GM12878 (cell line): ENCODE data around the gene ALOX12B. TPM values are rescaled to one million over a fixed set of nuclear protein-coding genes. Genes with fewer than 3 reads are reported as not detected.
A peak's percentile ranks its signal among the peaks of the same experiment; 100 is the strongest.

Source experiments
- ATF7 ChIP-seq: fragments of 450-650 bp; IDR thresholded peaks from 2 replicates; pipeline ENCODE4 v1.6.1; 2016; ENCODE audit warnings: low read depth, mild to moderate bottlenecking
- BMI1 ChIP-seq: fragments of 450-650 bp; IDR thresholded peaks from 2 replicates; pipeline ENCODE4 v1.6.1; 2016; ENCODE audit warnings: mild to moderate bottlenecking, moderate library complexity, borderline replicate concordance
- CHD4 ChIP-seq: fragments of 200-600 bp; sonication (generic); IDR thresholded peaks from 2 replicates; pipeline ENCODE4 v1.6.1; 2016; ENCODE audit warnings: mild to moderate bottlenecking
- CREB1 ChIP-seq: IDR thresholded peaks from 2 replicates; pipeline ENCODE4 v1.6.1; 2012; ENCODE audit warnings: low read depth, mild to moderate bottlenecking, inconsistent platforms
- HCFC1 ChIP-seq: fragments of 150-350 bp; IDR thresholded peaks from 2 replicates; pipeline ENCODE4 v1.6.1; 2014; ENCODE audit warnings: low read length
- IKZF1 ChIP-seq: fragments of 450-650 bp; conservative IDR thresholded peaks from 2 replicates; pipeline ENCODE4 v1.6.1; 2017; ENCODE audit warnings: antibody characterized with exemption, mild to moderate bottlenecking
- KDM1A ChIP-seq: fragments of 200-600 bp; sonication (generic); IDR thresholded peaks from 2 replicates; pipeline ENCODE4 v1.6.1; 2016; ENCODE audit warnings: borderline replicate concordance
- MYC ChIP-seq: IDR thresholded peaks from 2 replicates; pipeline ENCODE4 v1.6.1; 2011; ENCODE audit warnings: mild to moderate bottlenecking, low read length, moderate library complexity, inconsistent platforms; ENCODE audit not compliant: insufficient read depth, insufficient replicate concordance, insufficient read length, severe bottlenecking
- NFIC ChIP-seq: IDR thresholded peaks from 2 replicates; pipeline ENCODE4 v1.6.1; 2012; ENCODE audit warnings: low read depth, mild to moderate bottlenecking, inconsistent platforms, low read length, moderate library complexity
- PAX5 ChIP-seq: IDR thresholded peaks from 2 replicates; pipeline ENCODE4 v1.6.1; 2011; ENCODE audit warnings: low read depth, low read length, borderline replicate concordance
- RELA ChIP-seq: fragments of 450-650 bp; IDR thresholded peaks from 2 replicates; pipeline ENCODE4 v1.8.0; 2014; ENCODE audit warnings: borderline replicate concordance; ENCODE audit not compliant: partially characterized antibody
- SREBF2 ChIP-seq: IDR thresholded peaks from 2 replicates; pipeline ENCODE4 v1.6.1; 2012; ENCODE audit warnings: mild to moderate bottlenecking, low read length
- TARDBP ChIP-seq: IDR thresholded peaks from 2 replicates; pipeline ENCODE4 v1.6.1; 2016; ENCODE audit warnings: borderline replicate concordance
- TCF7 ChIP-seq: IDR thresholded peaks from 2 replicates; pipeline ENCODE4 v1.6.1; 2014; ENCODE audit warnings: antibody characterized with exemption, borderline replicate concordance
- polyA plus RNA-seq, 11 experiments: library from polyadenylated mRNA; depleted of rRNA in 4 of 11; unstranded in 6 of 11; stranded (reverse) in 5 of 11; fragments of >200 nt; fragmentation: Nextera tagmentation in 4 of 11; fragmentation: Illumina TruSeq in 1 of 11; extraction: Ambion mirVana in 4 of 11; extraction: Trizol in 1 of 11; gene quantifications; 1 replicate in 1 of 11; 2 replicates in 10 of 11; pipeline versions ENCODE4 v1.2.1 to v1.2.3, GENCODE V29; 2011 to 2016; ENCODE audit warnings: inconsistent platforms in 2 of 11, missing spikeins in 2 of 11, low read depth in 1 of 11
- total RNA-seq, 4 experiments: library from RNA; depleted of rRNA in 3 of 4; stranded (reverse); fragments of >200 nt in 3 of 4; fragmentation: Illumina TruSeq in 1 of 4; extraction: Trizol in 1 of 4; gene quantifications; 2 replicates each; pipeline versions ENCODE4 v1.2.1 to v1.2.3, GENCODE V29; 2013 to 2021
- TF ChIP-seq, protein P1 (sequence below): IDR thresholded peaks from 2 replicates; pipeline ENCODE4 v1.6.1; 2011; ENCODE audit warnings: borderline replicate concordance, low read depth, mild to moderate bottlenecking, moderate library complexity, mixed read lengths, low read length; ENCODE audit not compliant: insufficient read depth; ENCODE audit errors: extremely low read length
- TF ChIP-seq, protein P2 (sequence below): IDR thresholded peaks from 2 replicates; pipeline ENCODE4 v1.6.1; 2011; ENCODE audit warnings: borderline replicate concordance, low read depth, mild to moderate bottlenecking, moderate library complexity, low read length; ENCODE audit not compliant: insufficient read depth, poor library complexity, severe bottlenecking
- TF ChIP-seq, protein P3 (sequence below): fragments of 450-650 bp; IDR thresholded peaks from 2 replicates; pipeline ENCODE4 v1.6.1; 2016; ENCODE audit warnings: mild to moderate bottlenecking, moderate library complexity, borderline replicate concordance
- TF ChIP-seq, protein P4 (sequence below): fragments of 450-650 bp; IDR thresholded peaks from 2 replicates; pipeline ENCODE4 v1.6.1; 2018; ENCODE audit warnings: borderline replicate concordance, mild to moderate bottlenecking; ENCODE audit not compliant: partially characterized antibody

ALOX12B gene
- total and polyA plus RNA-seq, 10 of the 15 experiments (the other 5 are each of a cell fraction or from before 2014, with no cell fraction given) = 0.17 to 0.54 TPM; not detected in 8

DNA sequence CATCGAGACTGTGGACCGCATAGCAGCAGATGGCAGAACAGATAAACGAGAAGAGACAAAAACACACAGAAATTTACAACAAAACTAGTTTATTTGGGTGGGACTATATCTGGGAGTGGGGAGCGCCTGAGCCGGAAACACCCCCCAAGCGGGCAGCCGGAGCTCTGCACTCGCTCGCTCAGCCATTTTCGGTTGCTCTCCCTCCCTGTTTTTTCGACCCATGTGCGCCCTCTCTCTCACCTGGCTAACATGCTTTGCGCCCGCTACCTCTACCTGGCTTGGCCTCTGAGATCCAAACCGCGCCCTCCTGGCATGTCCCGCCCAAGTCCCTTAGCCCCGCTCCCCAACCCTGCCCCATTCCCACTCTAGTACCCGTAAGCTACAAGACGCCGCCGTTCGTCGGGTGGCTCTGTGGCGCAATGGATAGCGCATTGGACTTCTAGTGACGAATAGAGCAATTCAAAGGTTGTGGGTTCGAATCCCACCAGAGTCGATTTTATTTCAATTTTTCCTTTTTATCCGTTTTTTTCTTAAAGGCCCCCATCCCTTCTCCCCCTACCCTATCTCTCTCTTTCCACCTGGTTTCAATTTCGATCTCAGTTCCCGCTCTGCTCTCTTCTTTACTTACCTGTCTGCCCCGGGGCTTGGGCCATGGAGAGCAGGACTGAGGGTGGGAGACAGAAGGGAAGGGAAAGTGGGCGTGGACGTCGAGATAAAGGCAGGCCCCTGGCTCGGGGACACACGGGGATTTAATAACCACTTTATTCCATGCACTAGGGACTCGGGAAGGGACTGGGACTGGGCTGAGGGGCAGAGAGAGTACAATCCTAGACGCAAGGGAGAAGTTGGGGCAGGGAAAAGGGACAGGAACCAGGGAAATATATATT lies 33.2 kb upstream of the ALOX12B start (continued):
- TF ChIP-seq MYC (no peak), TCF7 (no peak), CHD4 (no peak), BMI1 (no peak), TARDBP (peak; percentile 95), NFIC (peak; percentile 47; the same call in 1 of the 2 replicates), ATF7 (no peak; the same call in 1 of the 2 replicates), HCFC1 (no peak), IKZF1 (peak; percentile 61; the same call in 1 of the 2 replicates), PAX5 (no peak; the same call in 1 of the 2 replicates), KDM1A (no peak), SREBF2 (peak; percentile 87), RELA (peak; percentile 27), CREB1 (0 out of 2 replicates have a peak, but pooled peaks have one; percentile 47)
- TF ChIP-seq, protein P1, sequence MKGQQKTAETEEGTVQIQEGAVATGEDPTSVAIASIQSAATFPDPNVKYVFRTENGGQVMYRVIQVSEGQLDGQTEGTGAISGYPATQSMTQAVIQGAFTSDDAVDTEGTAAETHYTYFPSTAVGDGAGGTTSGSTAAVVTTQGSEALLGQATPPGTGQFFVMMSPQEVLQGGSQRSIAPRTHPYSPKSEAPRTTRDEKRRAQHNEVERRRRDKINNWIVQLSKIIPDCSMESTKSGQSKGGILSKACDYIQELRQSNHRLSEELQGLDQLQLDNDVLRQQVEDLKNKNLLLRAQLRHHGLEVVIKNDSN = no peak
- TF ChIP-seq, protein P2, sequence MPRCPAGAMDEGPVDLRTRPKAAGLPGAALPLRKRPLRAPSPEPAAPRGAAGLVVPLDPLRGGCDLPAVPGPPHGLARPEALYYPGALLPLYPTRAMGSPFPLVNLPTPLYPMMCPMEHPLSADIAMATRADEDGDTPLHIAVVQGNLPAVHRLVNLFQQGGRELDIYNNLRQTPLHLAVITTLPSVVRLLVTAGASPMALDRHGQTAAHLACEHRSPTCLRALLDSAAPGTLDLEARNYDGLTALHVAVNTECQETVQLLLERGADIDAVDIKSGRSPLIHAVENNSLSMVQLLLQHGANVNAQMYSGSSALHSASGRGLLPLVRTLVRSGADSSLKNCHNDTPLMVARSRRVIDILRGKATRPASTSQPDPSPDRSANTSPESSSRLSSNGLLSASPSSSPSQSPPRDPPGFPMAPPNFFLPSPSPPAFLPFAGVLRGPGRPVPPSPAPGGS = no peak
- TF ChIP-seq, protein P3, sequence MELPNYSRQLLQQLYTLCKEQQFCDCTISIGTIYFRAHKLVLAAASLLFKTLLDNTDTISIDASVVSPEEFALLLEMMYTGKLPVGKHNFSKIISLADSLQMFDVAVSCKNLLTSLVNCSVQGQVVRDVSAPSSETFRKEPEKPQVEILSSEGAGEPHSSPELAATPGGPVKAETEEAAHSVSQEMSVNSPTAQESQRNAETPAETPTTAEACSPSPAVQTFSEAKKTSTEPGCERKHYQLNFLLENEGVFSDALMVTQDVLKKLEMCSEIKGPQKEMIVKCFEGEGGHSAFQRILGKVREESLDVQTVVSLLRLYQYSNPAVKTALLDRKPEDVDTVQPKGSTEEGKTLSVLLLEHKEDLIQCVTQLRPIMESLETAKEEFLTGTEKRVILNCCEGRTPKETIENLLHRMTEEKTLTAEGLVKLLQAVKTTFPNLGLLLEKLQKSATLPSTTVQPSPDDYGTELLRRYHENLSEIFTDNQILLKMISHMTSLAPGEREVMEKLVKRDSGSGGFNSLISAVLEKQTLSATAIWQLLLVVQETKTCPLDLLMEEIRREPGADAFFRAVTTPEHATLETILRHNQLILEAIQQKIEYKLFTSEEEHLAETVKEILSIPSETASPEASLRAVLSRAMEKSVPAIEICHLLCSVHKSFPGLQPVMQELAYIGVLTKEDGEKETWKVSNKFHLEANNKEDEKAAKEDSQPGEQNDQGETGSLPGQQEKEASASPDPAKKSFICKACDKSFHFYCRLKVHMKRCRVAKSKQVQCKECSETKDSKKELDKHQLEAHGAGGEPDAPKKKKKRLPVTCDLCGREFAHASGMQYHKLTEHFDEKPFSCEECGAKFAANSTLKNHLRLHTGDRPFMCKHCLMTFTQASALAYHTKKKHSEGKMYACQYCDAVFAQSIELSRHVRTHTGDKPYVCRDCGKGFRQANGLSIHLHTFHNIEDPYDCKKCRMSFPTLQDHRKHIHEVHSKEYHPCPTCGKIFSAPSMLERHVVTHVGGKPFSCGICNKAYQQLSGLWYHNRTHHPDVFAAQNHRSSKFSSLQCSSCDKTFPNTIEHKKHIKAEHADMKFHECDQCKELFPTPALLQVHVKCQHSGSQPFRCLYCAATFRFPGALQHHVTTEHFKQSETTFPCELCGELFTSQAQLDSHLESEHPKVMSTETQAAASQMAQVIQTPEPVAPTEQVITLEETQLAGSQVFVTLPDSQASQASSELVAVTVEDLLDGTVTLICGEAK = no peak; the same call in 1 of the 2 replicates
- TF ChIP-seq, protein P4, sequence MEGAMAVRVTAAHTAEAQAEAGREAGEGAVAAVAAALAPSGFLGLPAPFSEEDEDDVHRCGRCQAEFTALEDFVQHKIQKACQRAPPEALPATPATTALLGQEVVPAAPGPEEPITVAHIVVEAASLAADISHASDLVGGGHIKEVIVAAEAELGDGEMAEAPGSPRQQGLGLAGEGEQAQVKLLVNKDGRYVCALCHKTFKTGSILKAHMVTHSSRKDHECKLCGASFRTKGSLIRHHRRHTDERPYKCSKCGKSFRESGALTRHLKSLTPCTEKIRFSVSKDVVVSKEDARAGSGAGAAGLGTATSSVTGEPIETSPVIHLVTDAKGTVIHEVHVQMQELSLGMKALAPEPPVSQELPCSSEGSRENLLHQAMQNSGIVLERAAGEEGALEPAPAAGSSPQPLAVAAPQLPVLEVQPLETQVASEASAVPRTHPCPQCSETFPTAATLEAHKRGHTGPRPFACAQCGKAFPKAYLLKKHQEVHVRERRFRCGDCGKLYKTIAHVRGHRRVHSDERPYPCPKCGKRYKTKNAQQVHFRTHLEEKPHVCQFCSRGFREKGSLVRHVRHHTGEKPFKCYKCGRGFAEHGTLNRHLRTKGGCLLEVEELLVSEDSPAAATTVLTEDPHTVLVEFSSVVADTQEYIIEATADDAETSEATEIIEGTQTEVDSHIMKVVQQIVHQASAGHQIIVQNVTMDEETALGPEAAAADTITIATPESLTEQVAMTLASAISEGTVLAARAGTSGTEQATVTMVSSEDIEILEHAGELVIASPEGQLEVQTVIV = no peak
